IPS-NIHi7 (cell line): ENCODE measurements around the gene GRIK2.

Source experiments
- DNase-seq: peaks from one replicate; pipeline ENCODE4 v3.0.0; 2012; ENCODE audit warnings: mixed read lengths; ENCODE audit errors: extremely low spot score

GRIK2 gene

GRCh38 chr6:101537753-101538316 lies 144.3 kb downstream of the GRIK2 start:
- DNase-seq, result no peak

GRCh38 chr6:101539510-101540245 lies 146.2 kb downstream of the GRIK2 start:
- no peak for DNase-seq

- DNase-seq, result no peak
Observed at GRCh38 chr6:101541894-101542293, 148.4 kb downstream of the GRIK2 start.

DNA sequence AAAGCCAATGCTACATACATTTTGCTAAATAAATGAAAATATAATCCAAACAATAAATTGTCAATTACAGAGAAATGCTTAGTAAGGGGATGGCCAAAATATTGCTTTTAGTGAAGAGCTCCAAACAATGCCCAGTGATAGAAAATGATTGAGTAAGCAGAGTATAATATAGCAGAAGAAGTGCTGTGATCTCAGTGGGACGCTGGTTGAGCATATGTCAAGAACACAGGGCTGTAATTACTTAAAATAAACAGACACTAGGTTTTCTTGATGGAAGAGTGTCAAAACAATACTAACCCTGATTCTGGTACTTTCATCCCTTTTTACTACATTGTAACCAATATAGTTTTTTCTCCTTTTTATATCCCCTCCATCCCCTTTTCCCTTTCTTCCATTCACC lies 150.3 kb downstream of the GRIK2 start:
- no peak for DNase-seq

- DNase-seq, result no peak
Observed at GRCh38 chr6:101544286-101544685, 150.8 kb downstream of the GRIK2 start.

GRCh38 chr6:101545191-101545590 lies 151.7 kb downstream of the GRIK2 start:
- DNase-seq, result no peak

GRCh38 chr6:101550451-101550850 lies 156.9 kb downstream of the GRIK2 start:
- DNase-seq, result no peak

- DNase-seq, result no peak
Observed at GRCh38 chr6:101554231-101554630, 160.7 kb downstream of the GRIK2 start.

GRCh38 chr6:101558712-101559111 lies 165.2 kb downstream of the GRIK2 start:
- DNase-seq, result no peak

GRCh38 chr6:101572627-101573026 lies 179.1 kb downstream of the GRIK2 start:
- DNase-seq, result no peak

DNA sequence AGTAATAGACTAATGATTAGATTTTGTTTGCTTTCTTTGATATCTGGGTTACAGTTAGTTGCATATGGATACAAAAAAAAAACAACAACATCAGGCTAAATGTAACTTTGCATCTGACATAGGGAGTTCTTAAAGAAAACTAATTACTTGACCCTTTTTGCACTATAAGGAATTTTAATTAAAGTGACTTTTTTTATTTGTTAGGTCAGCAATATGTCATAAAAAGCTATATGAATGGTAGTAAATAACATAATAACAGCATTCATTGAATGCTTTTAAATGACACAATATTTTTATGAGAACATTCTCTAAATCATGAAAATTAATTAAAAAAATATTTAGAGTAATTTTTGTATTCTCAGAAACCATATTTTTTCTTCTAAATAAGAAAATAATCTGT lies 183.6 kb downstream of the GRIK2 start:
- no peak for DNase-seq

DNA sequence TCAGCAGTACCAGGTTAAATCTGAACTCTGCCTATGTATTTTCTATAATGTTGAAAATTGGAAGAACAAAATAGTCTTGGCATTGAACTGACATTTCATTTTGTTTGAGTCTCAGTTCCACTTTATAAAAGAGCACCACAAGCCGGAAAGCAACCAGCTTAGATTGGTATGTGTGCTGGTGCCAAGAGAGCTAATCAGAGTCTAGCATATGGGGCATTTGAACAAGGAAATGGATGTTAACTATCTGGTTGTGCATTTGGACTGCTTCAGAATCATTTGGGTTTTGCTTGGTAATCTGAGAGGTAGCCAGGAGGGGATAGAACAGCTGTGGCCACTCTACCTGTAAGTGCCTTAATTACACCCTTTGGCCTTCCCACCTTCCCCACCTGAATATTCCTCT lies 184.8 kb downstream of the GRIK2 start:
- no peak for DNase-seq

- no peak for DNase-seq
Observed at GRCh38 chr6:101582792-101583191, 189.3 kb downstream of the GRIK2 start.

DNA sequence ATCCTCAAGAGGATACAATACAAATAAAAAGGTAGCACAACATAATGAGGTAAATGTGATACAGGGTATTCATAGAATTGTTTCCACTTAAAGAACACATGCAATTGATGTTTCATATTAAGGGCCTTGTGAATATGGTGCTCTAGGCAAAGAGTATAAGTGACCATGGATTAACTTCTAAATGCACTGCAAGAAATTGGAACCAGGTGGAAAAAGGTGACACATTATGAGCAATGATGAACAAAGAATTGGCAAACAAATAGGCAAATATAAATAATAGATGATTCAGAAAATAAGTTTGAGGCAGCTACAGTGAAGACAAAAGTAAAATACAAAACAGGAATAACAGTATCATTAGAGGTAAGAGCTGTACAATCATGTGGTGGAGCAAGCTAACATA lies 192.0 kb downstream of the GRIK2 start:
- no peak for DNase-seq

GRCh38 chr6:101588343-101588742 lies 194.8 kb downstream of the GRIK2 start:
- no peak for DNase-seq

- no peak for DNase-seq
Observed at GRCh38 chr6:101595276-101595675, 201.8 kb downstream of the GRIK2 start.

GRCh38 chr6:101597693-101598092 lies 204.2 kb downstream of the GRIK2 start:
- peak; percentile 16 for DNase-seq

GRCh38 chr6:101605426-101605825 lies 211.9 kb downstream of the GRIK2 start:
- DNase-seq, result no peak

DNA sequence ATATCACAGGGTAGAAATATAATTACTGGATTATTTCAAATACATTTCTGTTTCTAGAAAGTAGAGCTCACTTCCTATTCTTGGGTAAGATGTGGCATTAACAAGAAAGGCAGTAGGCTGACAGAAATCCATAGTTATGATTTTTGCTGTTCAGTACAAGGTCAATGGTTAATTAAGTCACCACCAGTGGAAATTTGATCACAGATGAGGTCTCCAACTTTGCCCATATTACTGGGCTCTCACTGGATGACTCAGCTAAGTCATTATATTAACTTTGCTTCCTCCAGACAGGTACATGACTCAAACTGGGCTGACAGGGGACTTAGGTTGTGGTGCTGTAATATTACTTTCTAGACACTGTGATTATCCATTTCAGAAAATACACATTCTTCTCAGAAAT lies 212.4 kb downstream of the GRIK2 start:
- no peak for DNase-seq

GRCh38 chr6:101607111-101607690 lies 213.7 kb downstream of the GRIK2 start:
- no peak for DNase-seq

DNA sequence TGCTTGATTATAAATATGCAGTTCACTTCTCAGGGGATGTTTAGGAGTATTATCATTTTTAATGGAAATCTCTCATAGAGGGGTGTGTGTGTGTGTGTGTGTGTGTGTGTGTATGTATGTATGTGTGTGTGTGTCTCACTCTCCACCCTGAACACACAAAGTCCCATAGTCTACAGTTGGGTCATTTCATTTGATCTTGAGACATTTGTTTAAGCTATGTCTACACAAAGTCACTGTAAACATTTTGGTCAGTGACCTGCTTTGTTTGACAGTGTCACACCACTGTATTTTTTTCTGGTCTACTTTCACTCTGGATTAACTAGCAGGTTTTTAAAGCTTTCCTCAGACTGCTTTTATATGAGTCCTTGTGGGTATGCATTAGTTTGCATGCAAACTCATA lies 215.2 kb downstream of the GRIK2 start:
- no peak for DNase-seq

- DNase-seq, result no peak
Observed at GRCh38 chr6:101613556-101613955, 220.0 kb downstream of the GRIK2 start.

DNA sequence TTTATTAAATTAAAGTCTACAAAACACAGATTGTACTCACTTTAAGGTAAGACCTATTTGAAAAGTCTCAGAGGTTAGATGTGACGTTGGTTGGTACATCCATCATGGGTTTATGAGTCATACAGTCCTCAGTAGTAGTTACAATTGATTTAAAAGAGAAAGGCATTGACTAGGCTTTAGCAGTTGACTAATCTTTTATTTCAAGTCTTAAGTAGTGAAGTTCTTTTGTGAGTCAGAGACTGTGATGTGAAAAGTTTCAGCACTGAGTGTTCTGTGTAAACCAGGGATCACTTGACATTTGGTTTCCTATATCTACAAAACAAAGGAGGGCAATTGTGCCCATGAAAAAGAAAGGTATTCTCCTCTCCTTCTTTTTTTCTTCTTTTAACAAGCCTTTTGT lies 221.3 kb downstream of the GRIK2 start:
- peak; percentile 22 for DNase-seq
